Panc1 (cell line): ENCODE measurements around the gene CORO2B.

Experiments used
- POLR2AphosphoS5 ChIP-seq: IDR thresholded peaks from 2 replicates; pipeline ENCODE4 v1.6.1; 2012; ENCODE audit warnings: mild to moderate bottlenecking, low read depth, low read length, moderate library complexity
- REST ChIP-seq, 2 experiments: IDR thresholded peaks; 2 replicates each; pipeline ENCODE4 v1.6.1; 2011 to 2012; ENCODE audit warnings: low read depth in 2 of 2, control low read depth in 1 of 2, low read length in 1 of 2, mild to moderate bottlenecking in 1 of 2, moderate library complexity in 1 of 2; ENCODE audit not compliant: insufficient read depth in 1 of 2
- TCF7L2 ChIP-seq: IDR thresholded peaks from 2 replicates; pipeline ENCODE4 v1.6.1; 2011; ENCODE audit warnings: mild to moderate bottlenecking, low read depth, low read length, inconsistent platforms
- TF ChIP-seq, protein P1 (sequence below): fragments of 450-650 bp; IDR thresholded peaks from 2 replicates; pipeline ENCODE4 v1.5.1; 2017; ENCODE audit warnings: mild to moderate bottlenecking

DNA sequence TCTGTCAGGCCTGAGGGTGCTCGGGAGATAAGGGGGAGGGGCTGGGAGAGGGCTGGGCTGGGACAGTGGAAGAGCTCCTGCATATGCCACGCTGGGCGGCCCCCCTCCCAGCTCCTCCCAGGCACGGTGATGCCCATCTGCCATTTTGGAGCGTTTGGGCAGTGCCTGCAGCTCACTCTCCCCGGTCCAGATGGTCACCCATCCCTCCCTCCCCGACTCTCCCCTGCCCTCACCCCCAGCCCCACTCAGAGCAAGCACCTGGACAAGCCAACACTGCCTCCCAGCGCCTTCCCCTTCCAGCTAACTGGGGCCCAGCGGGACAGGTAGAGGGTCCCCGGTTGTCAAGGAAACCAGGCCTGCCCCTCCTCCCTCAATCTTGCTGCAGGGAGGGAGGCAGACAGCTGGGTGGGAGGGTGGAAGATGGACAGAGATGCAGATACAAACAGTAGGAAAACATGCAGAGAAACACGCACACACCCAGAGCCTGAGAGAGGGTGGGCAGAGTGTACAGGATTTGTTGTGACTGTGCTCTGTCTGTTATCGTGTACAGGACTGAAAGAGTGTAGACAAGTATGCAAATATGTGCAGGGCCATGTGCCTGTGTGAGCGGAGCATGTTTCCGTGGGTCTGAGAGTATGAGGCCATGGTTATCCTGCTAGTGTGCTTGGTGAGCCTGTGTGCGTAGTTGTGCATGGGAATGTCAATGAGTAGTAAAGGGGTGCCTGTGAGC is 17.5 kb upstream of the CORO2B start:
- TF ChIP-seq, protein P1, sequence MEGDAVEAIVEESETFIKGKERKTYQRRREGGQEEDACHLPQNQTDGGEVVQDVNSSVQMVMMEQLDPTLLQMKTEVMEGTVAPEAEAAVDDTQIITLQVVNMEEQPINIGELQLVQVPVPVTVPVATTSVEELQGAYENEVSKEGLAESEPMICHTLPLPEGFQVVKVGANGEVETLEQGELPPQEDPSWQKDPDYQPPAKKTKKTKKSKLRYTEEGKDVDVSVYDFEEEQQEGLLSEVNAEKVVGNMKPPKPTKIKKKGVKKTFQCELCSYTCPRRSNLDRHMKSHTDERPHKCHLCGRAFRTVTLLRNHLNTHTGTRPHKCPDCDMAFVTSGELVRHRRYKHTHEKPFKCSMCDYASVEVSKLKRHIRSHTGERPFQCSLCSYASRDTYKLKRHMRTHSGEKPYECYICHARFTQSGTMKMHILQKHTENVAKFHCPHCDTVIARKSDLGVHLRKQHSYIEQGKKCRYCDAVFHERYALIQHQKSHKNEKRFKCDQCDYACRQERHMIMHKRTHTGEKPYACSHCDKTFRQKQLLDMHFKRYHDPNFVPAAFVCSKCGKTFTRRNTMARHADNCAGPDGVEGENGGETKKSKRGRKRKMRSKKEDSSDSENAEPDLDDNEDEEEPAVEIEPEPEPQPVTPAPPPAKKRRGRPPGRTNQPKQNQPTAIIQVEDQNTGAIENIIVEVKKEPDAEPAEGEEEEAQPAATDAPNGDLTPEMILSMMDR = no peak
- TF ChIP-seq TCF7L2 = no peak
- no peak for TF ChIP-seq REST (IDR thresholded peaks at IDR 0.05; ENCODE audit: insufficient read depth in 1 of 2, low read depth in 2 of 2, low read length in 1 of 2)
- no peak for TF ChIP-seq POLR2AphosphoS5
